GM12891 (cell line): ENCODE data around the gene TIPRL.

Experiments used
- POLR2A ChIP-seq: IDR thresholded peaks from 2 replicates; pipeline ENCODE4 v1.6.1; 2011; ENCODE audit warnings: low read depth, low read length, control low read depth
- POLR2AphosphoS5 ChIP-seq: IDR thresholded peaks from 2 replicates; pipeline ENCODE4 v1.6.1; 2011; ENCODE audit warnings: low read depth, low read length, control low read depth

DNA sequence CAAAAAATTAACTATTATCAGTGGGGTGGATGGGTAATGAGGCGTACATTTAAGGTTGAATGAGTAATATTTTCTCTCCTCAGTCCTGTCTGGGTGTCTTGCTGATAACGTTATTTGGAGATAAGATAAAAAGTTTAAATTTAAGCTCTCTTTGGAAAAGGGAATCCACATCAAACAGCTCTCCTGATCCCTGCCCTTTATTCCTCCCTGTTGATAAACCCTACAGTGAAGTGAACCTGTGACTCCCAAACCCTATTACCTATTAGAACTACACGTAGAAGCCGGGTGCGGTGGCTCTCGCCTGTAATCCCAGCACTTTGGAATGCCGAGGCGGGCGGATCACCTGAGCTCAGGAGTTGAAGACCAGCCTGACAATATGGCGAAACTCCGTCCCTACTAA lies 32.1 kb upstream of the TIPRL start:
- TF ChIP-seq POLR2A (no peak), POLR2AphosphoS5 (no peak)
